PC-3 (cell line): ENCODE results near the gene CHRM5. TPM values are rescaled to one million over a fixed set of nuclear protein-coding genes. Genes with fewer than 3 reads are reported as not detected.

Experiments used
- ATAC-seq: fragments of 200-7000 bp; cut with Tn5 transposase; 2 replicates; pipeline ENCODE4 v1.9.1; 2020; ENCODE audit warnings: mild to moderate bottlenecking, moderate library complexity
- BruUV-seq: library from RNA; stranded (reverse); fragments of 400-500 nt; replicated peaks from 2 replicates; lab custom pipeline; 2021; lab: Mats Ljungman, UMichigan
- CTCF ChIA-PET: fragments of 300-600 bp; sonication (Branson Sonifier 250); formaldehyde crosslinking; loops from one replicate; lab custom pipeline; 2022; ENCODE audit warnings: antibody characterized with exemption; lab: Charles Lee
- POLR2A ChIA-PET: fragments of 300-600 bp; sonication (Branson Sonifier 250); formaldehyde crosslinking; loops from one replicate; lab custom pipeline; 2022; ENCODE audit warnings: antibody characterized with exemption; ENCODE audit not compliant: unreplicated experiment; lab: Charles Lee
- DNase-seq: peaks from one replicate; pipeline ENCODE4 v3.0.0-alpha.2; 2015
- H2AFZ ChIP-seq: fragments of 300-600 bp; sonication (generic); 2 replicates; pipeline ENCODE4 v1.6.0; 2016; ENCODE audit warnings: antibody characterized with exemption, low read length
- H3F3A ChIP-seq: fragments of 300-600 bp; sonication (generic); one replicate; pipeline ENCODE4 v1.6.0; 2017; ENCODE audit warnings: antibody characterized with exemption, low read length, control low read depth, mild to moderate bottlenecking; ENCODE audit not compliant: unreplicated experiment
- H3K27ac ChIP-seq: fragments of 300-600 bp; sonication (generic); 2 replicates; pipeline ENCODE4 v1.5.1; 2016; ENCODE audit warnings: mild to moderate bottlenecking, low read length
- H3K27me3 ChIP-seq: fragments of 300-600 bp; sonication (generic); 2 replicates; pipeline ENCODE4 v1.6.1; 2016; ENCODE audit warnings: low read length, mixed read lengths
- H3K36me3 ChIP-seq: fragments of 300-600 bp; sonication (generic); 2 replicates; pipeline ENCODE4 v1.6.1; 2016; ENCODE audit warnings: low read depth, mixed run types, low read length, mixed read lengths
- H3K4me1 ChIP-seq: fragments of 300-600 bp; sonication (generic); 2 replicates; pipeline ENCODE4 v1.5.1; 2016; ENCODE audit warnings: low read length; ENCODE audit not compliant: insufficient read depth
- H3K4me2 ChIP-seq: fragments of 300-600 bp; sonication (generic); 2 replicates; pipeline ENCODE4 v1.6.0; 2016; ENCODE audit warnings: low read length
- H3K4me3 ChIP-seq: fragments of 300-600 bp; sonication (generic); 2 replicates; pipeline ENCODE4 v1.5.1; 2016; ENCODE audit warnings: mild to moderate bottlenecking, low read length, mixed read lengths
- H3K79me2 ChIP-seq: fragments of 300-600 bp; sonication (generic); 2 replicates; pipeline ENCODE4 v1.6.1; 2017; ENCODE audit warnings: low read length, mixed read lengths
- H3K9ac ChIP-seq: fragments of 300-600 bp; sonication (generic); 2 replicates; pipeline ENCODE4 v1.6.0; 2016; ENCODE audit warnings: mild to moderate bottlenecking, low read length
- H3K9me2 ChIP-seq: fragments of 300-600 bp; sonication (generic); replicated peaks from 2 replicates; pipeline ENCODE4 v1.6.1; 2016; ENCODE audit warnings: mixed run types, low read length, mixed read lengths
- H3K9me3 ChIP-seq: fragments of 300-600 bp; sonication (generic); 2 replicates; pipeline ENCODE4 v1.6.1; 2016; ENCODE audit warnings: low read length, mixed read lengths
- H4K20me1 ChIP-seq: fragments of 300-600 bp; sonication (generic); 2 replicates; pipeline ENCODE4 v1.6.1; 2016; ENCODE audit warnings: low read length, mixed read lengths
- CTCF ChIP-seq: fragments of 300-600 bp; sonication (generic); conservative IDR thresholded peaks from 2 replicates; pipeline ENCODE4 v1.5.1; 2017; ENCODE audit warnings: antibody characterized with exemption, low read depth, mild to moderate bottlenecking, low read length
- EZH2 ChIP-seq: fragments of 300-600 bp; sonication (generic); IDR thresholded peaks from one replicate; pipeline ENCODE4 v1.6.1; 2017; ENCODE audit warnings: antibody characterized with exemption, mild to moderate bottlenecking, low read length; ENCODE audit not compliant: unreplicated experiment
- EZH2phosphoT487 ChIP-seq: fragments of 300-600 bp; sonication (generic); IDR thresholded peaks from 2 replicates; pipeline ENCODE4 v1.6.1; 2018; ENCODE audit warnings: mild to moderate bottlenecking, antibody characterized with exemption, low read length, borderline replicate concordance
- intact Hi-C: fragments of 100-400 bp; cut with micrococcal nuclease; formaldehyde crosslinking; loops from 2 replicates; pipeline ENCODE4 v1.9.0; 2023
- total RNA-seq: library from RNA; depleted of rRNA; stranded (reverse); fragments of >200 nt; gene quantifications from 2 replicates; pipeline ENCODE4 v1.2.3, GENCODE V29; 2014

CHRM5 gene
- total RNA-seq, 1 experiment from 2014 or later = 0.04 TPM

- Histone ChIP-seq H3K36me3 (no peaks in the 10 kb centered on the region), H3F3A (no peaks in the 10 kb centered on the region), H3K4me2 (no peak overlapping the region), H3K9me3 (no peaks in the 10 kb centered on the region), H3K79me2 (no peaks in the 10 kb centered on the region), H3K27me3 (no peaks in the 10 kb centered on the region), H3K4me3 (no peak overlapping the region), H3K9ac (no peak overlapping the region), H3K27ac (no peak overlapping the region), H3K9me2 (no peaks in the 10 kb centered on the region), H4K20me1 (no peaks in the 10 kb centered on the region), H3K4me1 (peaks cover 6% of the 10 kb centered on the region), H2AFZ (no peak overlapping the region)
- intact Hi-C loops = no loop called here
- no peak for ATAC-seq
- TF ChIP-seq CTCF = no peak
- no peak for TF ChIP-seq EZH2phosphoT487
- no peak for TF ChIP-seq EZH2
- BruUV-seq = no TSS peak
- DNase-seq = no peak
- CTCF ChIA-PET = no interaction called here
- POLR2A ChIA-PET = no interaction called here
Observed at GRCh38 chr15:33985751-33986150, 17.5 kb downstream of the CHRM5 start.

GRCh38 chr15:33987444-33987843 is 19.1 kb downstream of the CHRM5 start:
- no peak for ATAC-seq

More at GRCh38 chr15:33987444-33987843, 19.1 kb downstream of the CHRM5 start:
- Histone ChIP-seq H3K4me2 (no peak overlapping the region), H3K9me2 (no peaks in the 10 kb centered on the region), H3K4me3 (no peak overlapping the region), H3K36me3 (no peaks in the 10 kb centered on the region), H4K20me1 (no peaks in the 10 kb centered on the region), H3K27me3 (no peaks in the 10 kb centered on the region), H2AFZ (no peak overlapping the region), H3K4me1 (peaks cover 6% of the 10 kb centered on the region), H3K27ac (no peak overlapping the region), H3K9me3 (no peaks in the 10 kb centered on the region), H3K79me2 (no peaks in the 10 kb centered on the region), H3F3A (no peaks in the 10 kb centered on the region), H3K9ac (no peak overlapping the region)
- no peak for DNase-seq
- POLR2A ChIA-PET = no interaction called here
- no TSS peak for BruUV-seq
- intact Hi-C loops = no loop called here
- CTCF ChIA-PET = no interaction called here
- TF ChIP-seq EZH2 (no peak), CTCF (no peak), EZH2phosphoT487 (no peak)
